Large intestine (tissue), 12 donors: ENCODE results near the gene EML5. TPM values are rescaled to one million over a fixed set of nuclear protein-coding genes. Genes with fewer than 3 reads are reported as not detected.

Experiments
- DNase-seq, 2 donors: peaks; one replicate each; pipeline versions ENCODE4 v3.0.0 to v3.0.0-alpha.2; 2013
- H3K27ac ChIP-seq: one replicate; pipeline ENCODE4 v1.5.1; 2013; ENCODE audit warnings: low read length
- H3K27me3 ChIP-seq: 2 replicates; pipeline ENCODE4 v1.6.1; 2013; ENCODE audit warnings: low read length; ENCODE audit not compliant: control insufficient read depth, insufficient read depth
- H3K36me3 ChIP-seq: 2 replicates; pipeline ENCODE4 v1.6.1; 2013; ENCODE audit warnings: low read length; ENCODE audit not compliant: control insufficient read depth, insufficient read depth
- H3K4me1 ChIP-seq: one replicate; pipeline ENCODE4 v1.6.1; 2013; ENCODE audit warnings: low read length; ENCODE audit not compliant: control insufficient read depth, insufficient read depth
- H3K4me3 ChIP-seq: one replicate; pipeline ENCODE4 v1.5.1; 2013; ENCODE audit warnings: low read length
- H3K9me3 ChIP-seq: one replicate; pipeline ENCODE4 v1.6.1; 2013; ENCODE audit warnings: mild to moderate bottlenecking, low read depth, low read length, moderate library complexity; ENCODE audit not compliant: control insufficient read depth
- WGBS: methylation state at CpG from one replicate; pipeline ENCODE4 v1.1.5; 2013; ENCODE audit warnings: low lambda C conversion rate; ENCODE audit not compliant: insufficient coverage; 5-methylcytosine and 5-hydroxymethylcytosine counted together
- long read RNA-seq, 11 donors: transcript quantifications; one replicate each; lab custom pipeline, GENCODE V29; 2026
- polyA plus RNA-seq: library from polyadenylated mRNA; unstranded; fragments of 120-200 nt; gene quantifications from one replicate; pipeline ENCODE4 v1.2.1, GENCODE V29; 2013

The EML5 gene
- 6.2 TPM for polyA plus RNA-seq
- long read RNA-seq, donor 1, result 0 reads
- long read RNA-seq, donor 2, result 0 reads
- long read RNA-seq, donor 3, result 0 reads
- long read RNA-seq, donor 4, result 0 reads
- long read RNA-seq, donor 5, result 0 reads
- long read RNA-seq, donor 6, result 0 reads
- long read RNA-seq, donor 7, result 0 reads
- long read RNA-seq, donor 8, result 0 reads
- long read RNA-seq, donor 9, result 0 reads
- long read RNA-seq, donor 10, result 0 reads
- long read RNA-seq, donor 11, partial matches to known transcripts, result 7 of 7 reads
- long read RNA-seq, donor 11, other reads (novel, unspliced or antisense), result 0 of 7 reads

GRCh38 chr14:88792473-88793258 is at the start of gene EML5:
Gene EML5, minus strand, starts transcription at chr14:88792953. Its CDS starts 450 bp downstream, at chr14:88792503.
- Histone ChIP-seq H3K4me3 (peak within 1 kb of the TSS; percentile 66), H3K36me3 (no peaks in the 10 kb centered on the region), H3K4me1 (peaks cover 13% of the 10 kb centered on the region), H3K27ac (peak within 1 kb of the TSS; percentile 64), H3K27me3 (peaks cover 19% of the 10 kb centered on the region), H3K9me3 (no peaks in the 10 kb centered on the region)
- DNase-seq, result peak; percentile 81 to 94
- WGBS, result no CpG with 5 or more reads among the region's 111 CpGs

GRCh38 chr14:88842414-88842813 is 49.7 kb upstream of the EML5 start:
- Histone ChIP-seq H3K36me3 (peaks cover 7% of the 10 kb centered on the region), H3K27ac (no peak overlapping the region), H3K27me3 (no peaks in the 10 kb centered on the region), H3K4me3 (no peak overlapping the region), H3K4me1 (no peaks in the 10 kb centered on the region), H3K9me3 (no peaks in the 10 kb centered on the region)
- DNase-seq, result no peak
- no CpG with 5 or more reads among the region's 1 CpG for WGBS

DNA sequence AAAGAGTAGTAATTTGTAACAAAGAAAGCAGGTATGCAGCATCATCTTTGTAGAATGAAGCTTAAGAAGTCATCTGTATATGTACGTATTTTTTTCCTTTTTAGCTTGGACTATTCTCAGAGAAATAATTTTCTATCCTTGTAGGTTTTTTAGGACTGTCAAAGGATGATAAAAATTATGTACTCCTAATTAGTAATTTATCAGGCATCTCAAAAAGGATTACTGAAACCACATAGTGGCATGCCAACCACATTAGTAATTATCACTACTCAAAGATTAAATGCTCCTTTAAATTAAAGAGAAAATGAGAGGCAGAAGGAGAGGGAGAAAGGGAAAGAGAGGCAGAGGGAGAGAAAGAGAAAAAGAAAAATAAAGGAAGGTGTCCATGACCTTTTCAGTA is 49.0 kb upstream of the EML5 start:
- no peaks in the 10 kb centered on the region for H3K27me3 ChIP-seq
- H3K4me1 ChIP-seq, result no peaks in the 10 kb centered on the region
- H3K27ac ChIP-seq, result no peak overlapping the region
- DNase-seq, result no peak
- peaks cover 7% of the 10 kb centered on the region for H3K36me3 ChIP-seq
- no CpG with 5 or more reads among the region's 1 CpG for WGBS
- no peak overlapping the region for H3K4me3 ChIP-seq
- no peaks in the 10 kb centered on the region for H3K9me3 ChIP-seq

DNA sequence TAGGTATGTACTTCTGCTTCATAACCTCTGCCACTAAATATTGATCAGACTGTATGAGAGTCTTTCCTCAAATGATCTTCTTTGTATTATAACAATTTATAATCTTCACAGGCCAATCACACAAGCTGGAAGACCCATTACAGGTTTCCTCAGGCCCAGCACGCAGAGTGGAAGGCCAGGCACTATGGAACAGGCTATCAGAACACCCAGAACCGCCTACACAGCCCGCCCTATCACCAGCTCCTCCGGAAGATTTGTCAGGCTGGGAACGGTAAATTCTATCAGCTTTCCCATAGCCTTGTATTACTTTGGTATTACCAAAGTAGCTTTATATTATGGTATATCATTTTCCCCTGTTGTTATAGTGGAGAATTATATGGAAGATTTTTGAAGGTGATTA is 48.2 kb upstream of the EML5 start:
- Histone ChIP-seq H3K4me3 (no peak overlapping the region), H3K27me3 (no peaks in the 10 kb centered on the region), H3K27ac (no peak overlapping the region), H3K36me3 (peaks cover 7% of the 10 kb centered on the region), H3K9me3 (no peaks in the 10 kb centered on the region), H3K4me1 (no peaks in the 10 kb centered on the region)
- no CpG with 5 or more reads among the region's 5 CpGs for WGBS
- no peak for DNase-seq

DNA sequence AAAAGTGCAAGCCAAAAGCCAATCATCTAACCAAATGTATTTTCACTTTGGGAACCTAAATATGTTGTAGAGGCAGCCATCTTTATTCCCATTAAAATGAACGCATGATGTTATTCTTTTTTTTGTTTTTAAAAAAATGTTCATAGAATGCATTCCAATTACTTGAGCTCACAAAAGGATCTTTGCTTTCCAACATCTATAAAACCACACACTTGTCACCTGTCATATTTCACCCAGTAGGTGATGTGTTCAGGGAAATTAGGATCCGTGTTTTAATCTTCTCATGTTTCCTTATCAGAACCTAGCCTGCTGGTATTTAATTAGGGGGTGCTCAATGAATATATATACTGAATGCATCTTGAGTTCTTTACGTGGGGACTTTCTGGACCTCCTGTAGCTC is 45.3 kb upstream of the EML5 start:
- Histone ChIP-seq H3K9me3 (no peaks in the 10 kb centered on the region), H3K4me3 (no peak overlapping the region), H3K27me3 (no peaks in the 10 kb centered on the region), H3K4me1 (no peaks in the 10 kb centered on the region), H3K27ac (no peak overlapping the region), H3K36me3 (peaks cover 7% of the 10 kb centered on the region)
- 93% methylated on average over 3 of the region's 3 CpGs for WGBS
- no peak for DNase-seq

GRCh38 chr14:88837495-88837894 is 44.7 kb upstream of the EML5 start:
- Histone ChIP-seq H3K4me3 (no peak overlapping the region), H3K9me3 (no peaks in the 10 kb centered on the region), H3K27me3 (no peaks in the 10 kb centered on the region), H3K4me1 (no peaks in the 10 kb centered on the region), H3K27ac (no peak overlapping the region), H3K36me3 (peaks cover 7% of the 10 kb centered on the region)
- WGBS, result no CpG with 5 or more reads among the region's 1 CpG
- no peak for DNase-seq

DNA sequence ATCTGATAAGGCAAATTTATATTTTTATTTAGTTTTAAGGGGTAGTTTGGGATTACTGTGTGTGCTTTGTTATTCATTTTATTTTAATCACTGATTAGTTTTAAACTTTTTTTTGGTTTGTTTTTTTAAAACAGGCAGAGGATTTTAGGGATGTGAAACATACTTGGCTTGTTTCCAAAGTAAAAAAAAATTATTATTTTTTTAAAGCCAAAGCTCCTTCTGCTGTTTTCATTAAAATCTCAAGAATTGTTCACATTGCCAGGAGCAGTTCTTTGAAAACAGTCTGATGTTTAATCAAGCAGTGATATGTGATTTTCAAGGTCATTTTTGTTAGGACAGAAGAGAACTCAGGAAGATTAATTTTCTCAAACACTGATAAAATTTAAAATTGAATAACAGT is 42.9 kb upstream of the EML5 start:
- H3K4me1 ChIP-seq, result no peaks in the 10 kb centered on the region
- no peak overlapping the region for H3K27ac ChIP-seq

GRCh38 chr14:88834883-88835431 is 42.2 kb upstream of the EML5 start:
- Histone ChIP-seq H3K36me3 (no peaks in the 10 kb centered on the region), H3K4me3 (no peak overlapping the region), H3K9me3 (no peaks in the 10 kb centered on the region), H3K27ac (no peak overlapping the region), H3K4me1 (no peaks in the 10 kb centered on the region), H3K27me3 (no peaks in the 10 kb centered on the region)
- no peak for DNase-seq

More for the DNA sequence above, 42.9 kb upstream of the EML5 start:
- Histone ChIP-seq H3K27me3 (no peaks in the 10 kb centered on the region), H3K4me3 (no peak overlapping the region), H3K36me3 (peaks cover under 1% of the 10 kb centered on the region), H3K9me3 (no peaks in the 10 kb centered on the region)
- no peak for DNase-seq

DNA sequence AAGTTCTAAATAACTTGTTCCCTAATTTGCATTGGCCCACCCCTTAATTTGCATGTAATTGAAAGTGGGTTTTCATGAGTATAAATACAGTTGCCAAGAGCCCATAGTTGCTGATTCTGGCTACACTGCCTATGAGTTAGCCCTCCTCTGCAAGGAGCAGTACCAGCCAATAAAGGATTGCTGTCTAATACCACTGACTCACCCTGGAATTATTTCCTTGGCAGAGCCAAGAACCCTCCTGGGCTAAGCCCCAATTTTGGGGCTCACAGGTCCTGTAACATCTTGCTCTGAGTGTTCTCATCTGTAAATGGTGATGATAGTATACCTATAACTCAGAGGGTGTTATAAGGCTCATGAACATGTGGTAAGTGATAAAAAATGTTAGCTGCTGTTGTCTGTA is 38.5 kb upstream of the EML5 start:
- no peak overlapping the region for H3K4me3 ChIP-seq
- no peaks in the 10 kb centered on the region for H3K36me3 ChIP-seq
- H3K27ac ChIP-seq, result no peak overlapping the region
- H3K4me1 ChIP-seq, result no peaks in the 10 kb centered on the region
- H3K9me3 ChIP-seq, result no peaks in the 10 kb centered on the region
- DNase-seq, result no peak
- H3K27me3 ChIP-seq, result no peaks in the 10 kb centered on the region

DNA sequence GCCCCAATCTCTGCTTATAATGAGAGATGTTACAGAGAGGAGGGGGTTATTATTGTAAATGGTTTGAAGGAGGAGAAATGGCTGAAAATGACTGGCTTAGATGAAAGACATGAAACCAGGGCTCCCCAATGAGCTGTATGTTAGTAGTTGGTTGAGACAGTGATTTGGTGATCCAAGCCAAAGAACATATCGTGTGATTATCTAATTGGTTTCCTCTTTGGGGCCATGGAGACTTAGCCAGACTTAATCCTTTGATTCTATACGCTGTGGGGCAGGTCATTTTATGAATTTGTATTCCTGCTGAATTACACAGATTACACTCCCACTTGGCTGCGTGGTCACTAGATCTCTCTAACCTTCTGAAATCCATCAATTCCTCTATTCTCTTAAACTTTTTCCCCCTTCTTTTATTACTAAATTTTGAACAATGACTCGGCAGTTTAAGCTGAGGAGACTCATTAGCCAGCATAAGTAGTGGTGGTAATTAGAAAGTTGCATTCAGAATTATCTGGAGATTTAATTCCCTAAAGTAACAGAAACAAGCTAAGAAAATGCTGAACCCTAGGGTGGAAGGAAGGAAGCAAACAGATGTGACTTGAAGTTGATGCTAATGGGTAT is 37.0 kb upstream of the EML5 start:
- no CpG with 5 or more reads among the region's 4 CpGs for WGBS
- Histone ChIP-seq H3K4me3 (no peak overlapping the region), H3K4me1 (peaks cover 5% of the 10 kb centered on the region), H3K36me3 (no peaks in the 10 kb centered on the region), H3K9me3 (no peaks in the 10 kb centered on the region), H3K27ac (no peak overlapping the region), H3K27me3 (no peaks in the 10 kb centered on the region)
- DNase-seq, result no peak
